H1 (cell line): ENCODE measurements around the gene ZNF30. TPM values are rescaled to one million over a fixed set of nuclear protein-coding genes. Genes with fewer than 3 reads are reported as not detected.

Experiments
- CTCF ChIA-PET: fragments of 300-600 bp; sonication (Branson Sonifier 250); formaldehyde crosslinking; loops from one replicate; lab custom pipeline; 2021; ENCODE audit not compliant: partially characterized antibody; lab: Charles Lee
- POLR2A ChIA-PET: fragments of 300-600 bp; sonication (Branson Sonifier 250); formaldehyde crosslinking; loops from one replicate; lab custom pipeline; 2021; ENCODE audit warnings: inconsistent platforms; ENCODE audit not compliant: partially characterized antibody; lab: Charles Lee
- DNase-seq, 2 experiments: peaks; one replicate each; pipeline versions ENCODE4 v3.0.0 to v3.0.0-alpha.2; 2010 to 2022; ENCODE audit warnings: low spot score in 2 of 2, low read depth in 1 of 2, mixed read lengths in 1 of 2
- FAIRE-seq: peaks from 2 replicates; lab custom pipeline; 2011; peaks lifted over from hg19 to GRCh38; lab: Jason Lieb, UNC
- H2AFZ ChIP-seq: 2 replicates; pipeline ENCODE4 v1.8.1; 2012; ENCODE audit warnings: low read length, inconsistent platforms
- H2AK5ac ChIP-seq: 2 replicates; pipeline ENCODE4 v1.6.1; 2013; ENCODE audit warnings: low read depth, low read length
- H2BK120ac ChIP-seq: replicated peaks from 2 replicates; pipeline ENCODE3; 2013; ENCODE audit warnings: low read depth, low read length, inconsistent platforms
- H2BK12ac ChIP-seq: 2 replicates; pipeline ENCODE4 v1.6.1; 2013; ENCODE audit warnings: low read depth, low read length
- H2BK15ac ChIP-seq: 2 replicates; pipeline ENCODE4 v1.6.1; 2013; ENCODE audit warnings: low read length
- H2BK20ac ChIP-seq: 2 replicates; pipeline ENCODE4 v1.6.1; 2013; ENCODE audit warnings: low read length
- H2BK5ac ChIP-seq: 2 replicates; pipeline ENCODE4 v1.6.1; 2013; ENCODE audit warnings: low read depth, low read length
- H3K14ac ChIP-seq: 2 replicates; pipeline ENCODE4 v1.6.1; 2013; ENCODE audit warnings: inconsistent platforms; ENCODE audit not compliant: insufficient read length
- H3K18ac ChIP-seq: 2 replicates; pipeline ENCODE4 v1.6.1; 2013; ENCODE audit warnings: low read length; ENCODE audit errors: extremely low read depth
- H3K23ac ChIP-seq: 2 replicates; pipeline ENCODE4 v1.6.1; 2013; ENCODE audit warnings: inconsistent platforms; ENCODE audit not compliant: insufficient read length
- H3K23me2 ChIP-seq: 2 replicates; pipeline ENCODE4 v1.6.1; 2013; ENCODE audit warnings: low read depth, low read length
- H3K27ac ChIP-seq: 2 replicates; pipeline ENCODE4 v1.6.1; 2011; ENCODE audit warnings: low read depth, low read length, inconsistent platforms
- H3K27me3 ChIP-seq, 4 experiments: replicated peaks in 1 of 4; 1 replicate in 1 of 4; 2 replicates in 3 of 4; pipeline versions ENCODE4 v1.6.1 to v1.8.1; 2011 to 2013; ENCODE audit warnings: low read length in 3 of 4, mild to moderate bottlenecking in 3 of 4, inconsistent platforms in 2 of 4, mixed read lengths in 2 of 4, moderate library complexity in 1 of 4; ENCODE audit not compliant: control insufficient read depth in 3 of 4, insufficient read depth in 3 of 4; ENCODE audit errors: extremely low read depth in 1 of 4
- H3K36me3 ChIP-seq, 4 experiments: 2 replicates each; pipeline versions ENCODE4 v1.6.1 to v1.8.1; 2011 to 2013; ENCODE audit warnings: mild to moderate bottlenecking in 4 of 4, low read length in 3 of 4, moderate library complexity in 2 of 4, control low read depth in 1 of 4, inconsistent platforms in 1 of 4; ENCODE audit not compliant: insufficient read depth in 4 of 4, control insufficient read depth in 2 of 4
- H3K4ac ChIP-seq: replicated peaks from 2 replicates; pipeline ENCODE3; 2013; ENCODE audit warnings: low read length, low read depth, mixed read lengths, inconsistent platforms; ENCODE audit not compliant: insufficient read length
- H3K4me1 ChIP-seq, 4 experiments: replicated peaks in 1 of 4; 1 replicate in 1 of 4; 2 replicates in 3 of 4; pipeline versions ENCODE4 v1.6.1 to v1.8.1; 2011 to 2013; ENCODE audit warnings: low read length in 3 of 4, inconsistent platforms in 2 of 4, mixed read lengths in 1 of 4; ENCODE audit not compliant: insufficient read depth in 4 of 4, control insufficient read depth in 3 of 4
- H3K4me2 ChIP-seq, 2 experiments: 2 replicates each; pipeline versions ENCODE4 v1.6.1 to v1.8.1; 2011 to 2013; ENCODE audit warnings: low read depth in 2 of 2, low read length in 2 of 2, control low read depth in 1 of 2, inconsistent platforms in 1 of 2, mild to moderate bottlenecking in 1 of 2; ENCODE audit not compliant: insufficient read depth in 1 of 2
- H3K4me3 ChIP-seq, 4 experiments: fragments of 200-600, 300-600 bp in 1 of 4; sonication (generic), shearing (Covaris generic), sonication (Bioruptor Twin) in 1 of 4; 2 replicates each; pipeline versions ENCODE4 v1.5.1 to v1.8.1; 2011 to 2016; ENCODE audit warnings: low read length in 4 of 4, low read depth in 3 of 4, control low read depth in 2 of 4, inconsistent platforms in 2 of 4, mild to moderate bottlenecking in 2 of 4, mixed read lengths in 1 of 4, moderate library complexity in 1 of 4; ENCODE audit not compliant: insufficient read depth in 2 of 4; ENCODE audit errors: extremely low read depth in 1 of 4
- H3K56ac ChIP-seq: replicated peaks from 2 replicates; pipeline ENCODE3; 2013; ENCODE audit warnings: low read depth, mild to moderate bottlenecking, mixed read lengths, low read length, inconsistent platforms; ENCODE audit not compliant: insufficient read length
- H3K79me1 ChIP-seq: 2 replicates; pipeline ENCODE4 v1.6.1; 2013; ENCODE audit warnings: low read depth, low read length, control low read depth
- H3K79me2 ChIP-seq, 2 experiments: 2 replicates each; pipeline versions ENCODE4 v1.6.1 to v1.8.1; 2012 to 2013; ENCODE audit warnings: low read length in 2 of 2, mild to moderate bottlenecking in 2 of 2, inconsistent platforms in 1 of 2; ENCODE audit not compliant: insufficient read depth in 2 of 2, control insufficient read depth in 1 of 2
- H3K9ac ChIP-seq, 4 experiments: replicated peaks in 1 of 4; 1 replicate in 1 of 4; 2 replicates in 3 of 4; pipeline versions ENCODE4 v1.6.1 to v1.8.1; 2011 to 2013; ENCODE audit warnings: low read depth in 3 of 4, low read length in 3 of 4, control low read depth in 2 of 4, mild to moderate bottlenecking in 2 of 4, moderate library complexity in 2 of 4, inconsistent platforms in 1 of 4; ENCODE audit errors: extremely low read depth in 1 of 4
- H3K9me3 ChIP-seq, 2 experiments: 2 replicates each; pipeline versions ENCODE4 v1.6.1 to v1.8.1; 2012 to 2013; ENCODE audit warnings: mild to moderate bottlenecking in 2 of 2, moderate library complexity in 2 of 2, control low read depth in 1 of 2, inconsistent platforms in 1 of 2, low read depth in 1 of 2, low read length in 1 of 2, mixed read lengths in 1 of 2; ENCODE audit not compliant: insufficient read depth in 2 of 2
- H4K20me1 ChIP-seq, 2 experiments: replicated peaks in 1 of 2; 2 replicates each; pipeline versions ENCODE3 to v1.8.1; 2011 to 2013; ENCODE audit warnings: inconsistent platforms in 2 of 2, low read length in 2 of 2, mild to moderate bottlenecking in 1 of 2; ENCODE audit not compliant: insufficient read depth in 2 of 2, control insufficient read depth in 1 of 2
- H4K5ac ChIP-seq: 2 replicates; pipeline ENCODE4 v1.6.1; 2013; ENCODE audit warnings: low read length, low read depth, mixed read lengths, inconsistent platforms; ENCODE audit not compliant: insufficient read length
- H4K8ac ChIP-seq: 2 replicates; pipeline ENCODE4 v1.8.0; 2013; ENCODE audit warnings: mild to moderate bottlenecking, moderate library complexity, low read length, inconsistent platforms; ENCODE audit not compliant: insufficient read depth; ENCODE audit errors: extremely low read depth
- H4K91ac ChIP-seq: replicated peaks from 2 replicates; pipeline ENCODE3; 2013; ENCODE audit warnings: low read length, mixed read lengths, inconsistent platforms; ENCODE audit not compliant: insufficient read length
- ASH2L ChIP-seq: fragments of 200-600, 300-600 bp; sonication (generic); IDR thresholded peaks from one replicate; pipeline ENCODE4 v1.7.1; 2017; ENCODE audit warnings: low read length
- KDM4A ChIP-seq: IDR thresholded peaks from one replicate; pipeline ENCODE4 v1.7.1; 2012; ENCODE audit warnings: low read depth, mild to moderate bottlenecking, moderate library complexity, low read length, inconsistent platforms; ENCODE audit not compliant: severe bottlenecking
- SIN3A ChIP-seq, 2 experiments: IDR thresholded peaks in 1 of 2; conservative IDR thresholded peaks in 1 of 2; 2 replicates each; pipeline ENCODE4 v1.6.1; 2011 to 2012; ENCODE audit warnings: low read length in 2 of 2, improper control_type of control experiment in 1 of 2, low read depth in 1 of 2, mild to moderate bottlenecking in 1 of 2
- SIX5 ChIP-seq: IDR thresholded peaks from 2 replicates; pipeline ENCODE4 v1.6.1; 2011; ENCODE audit warnings: mild to moderate bottlenecking, low read depth, low read length
- YY1 ChIP-seq: IDR thresholded peaks from 2 replicates; pipeline ENCODE4 v1.6.1; 2011; ENCODE audit warnings: low read depth, mild to moderate bottlenecking, low read length
- WGBS, 2 experiments: shearing (Covaris generic) in 1 of 2; methylation state at CpG; one replicate each; pipeline versions ENCODE4 v1.1.6 to v1.1.7; 2013 to 2015; ENCODE audit warnings: low lambda C conversion rate in 2 of 2, mixed read lengths in 2 of 2, inconsistent platforms in 1 of 2, low coverage in 1 of 2, missing lambda C conversion rate in 1 of 2; ENCODE audit not compliant: insufficient replicate concordance in 2 of 2, insufficient coverage in 1 of 2, insufficient read length in 1 of 2; ENCODE audit errors: extremely low coverage in 1 of 2, missing lambda C conversion rate in 1 of 2; 5-methylcytosine and 5-hydroxymethylcytosine counted together
- polyA plus RNA-seq, 7 experiments: library from polyadenylated mRNA; depleted of rRNA in 3 of 7; stranded (reverse) in 5 of 7; unstranded in 2 of 7; fragments of >200 nt in 5 of 7; fragments of 200-250 nt in 2 of 7; gene quantifications; 1 replicate in 5 of 7; 2 replicates in 1 of 7; 4 replicates in 1 of 7; pipeline versions ENCODE4 v1.2.1 to v1.2.3, GENCODE V29; 2011 to 2013; ENCODE audit warnings: missing spikeins in 2 of 7, mixed read lengths in 2 of 7
- total RNA-seq: library from RNA; stranded (reverse); fragmentation: NEBNext Ultra II Directional; extraction: Animal tissue kit (Norgen Biotek cat#: 25700); gene quantifications from 2 replicates; pipeline ENCODE4 v1.2.1, GENCODE V29; 2021
- TF ChIP-seq, protein P1 (sequence below): IDR thresholded peaks from 2 replicates; pipeline ENCODE4 v1.6.1; 2012; ENCODE audit warnings: low read length, inconsistent platforms
- TF ChIP-seq, protein P2 (sequence below): IDR thresholded peaks from 2 replicates; pipeline ENCODE4 v1.6.1; 2012; ENCODE audit warnings: inconsistent platforms
- TF ChIP-seq, protein P3 (sequence below): IDR thresholded peaks from 2 replicates; pipeline ENCODE4 v1.6.1; 2012; ENCODE audit warnings: inconsistent platforms

ZNF30 gene
- total and polyA plus RNA-seq, 2 of the 8 experiments (the other 6 are each of a cell fraction or from before 2014, with no cell fraction given) = 2.0 to 4.7 TPM

DNA sequence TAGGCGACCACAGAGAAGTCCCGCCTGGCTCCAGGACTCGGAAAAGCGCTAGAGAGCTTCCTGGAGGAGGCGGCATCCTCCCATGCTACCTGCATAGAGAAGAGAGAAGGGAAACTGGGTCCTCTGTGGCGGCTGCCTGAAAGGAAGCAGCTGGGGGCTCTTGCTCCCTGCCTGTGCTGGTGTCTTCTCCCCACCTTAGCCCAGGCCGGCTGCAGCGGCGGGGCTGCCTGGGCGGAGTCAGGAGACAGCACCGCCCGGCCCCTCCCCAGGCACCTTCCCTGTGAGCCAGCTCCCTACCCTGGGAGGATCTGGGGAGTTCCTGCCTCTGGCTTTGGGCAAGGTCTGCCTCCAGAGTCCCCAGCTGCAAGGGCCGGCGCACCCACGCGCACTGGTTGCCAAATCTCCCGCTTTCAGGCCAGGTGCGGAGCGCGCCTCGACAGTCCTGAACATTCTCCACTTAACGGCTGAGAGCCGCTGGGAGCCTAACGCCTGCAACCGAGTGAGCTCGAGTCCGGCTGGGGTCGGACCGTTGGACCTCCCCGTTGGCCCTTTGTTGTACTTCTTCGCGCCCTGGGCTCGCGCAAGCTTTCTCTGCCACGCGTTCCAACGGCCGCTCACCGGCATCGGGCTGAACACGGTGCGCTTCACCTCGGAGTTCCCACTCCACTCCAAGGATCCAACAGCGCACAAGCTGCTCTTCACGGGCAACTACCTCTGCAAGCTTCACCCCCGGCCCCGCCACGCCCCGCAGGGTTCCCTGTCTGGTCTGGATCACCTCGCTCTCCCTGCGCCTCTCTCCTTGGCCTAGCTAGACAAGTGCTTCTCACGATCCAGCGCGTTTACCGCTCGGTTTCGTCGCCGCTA is 21.8 kb upstream of the ZNF30 start:
- peak overlapping the region; percentile 84 for H3K18ac ChIP-seq
- POLR2A ChIA-PET = interaction anchor here (0.5 to 3.5 kb wide), 8 partner anchors 16 to 1327 kb away, joined by 3 to 15 read pairs (median 3); partner anchors contain the start of genes GRAMD1A and ZNF30
- no peak overlapping the region for H4K5ac ChIP-seq
- H2BK12ac ChIP-seq = peak overlapping the region; percentile 11; the same call in 1 of the 2 replicates
- H2BK5ac ChIP-seq = no peak overlapping the region
- peaks cover 20 to 32% (median 27%) of the 10 kb centered on the region in 4 experiments for H3K27me3 ChIP-seq
- no peak overlapping the region for H3K4ac ChIP-seq
- H3K23ac ChIP-seq = no peak overlapping the region
- peak overlapping the region; percentile 19 for H4K8ac ChIP-seq
- H3K9ac ChIP-seq = peak overlapping the region in 3 of 4 experiments; percentile 41 to 60 (median 43); a peak in 5 of 7 replicates
- H3K56ac ChIP-seq = no peak overlapping the region
- H2AFZ ChIP-seq = peak overlapping the region; percentile 92
- no peak overlapping the region for H2AK5ac ChIP-seq
- H4K20me1 ChIP-seq = no peaks in the 10 kb centered on the region
- no peaks in the 10 kb centered on the region for H3K9me3 ChIP-seq
- FAIRE-seq = no peak
- H3K27ac ChIP-seq = no peak overlapping the region
- no peaks in the 10 kb centered on the region for H3K79me1 ChIP-seq
- peak in 1 of 2 experiments; percentile 73 for DNase-seq
- no peak overlapping the region for H4K91ac ChIP-seq
- H3K36me3 ChIP-seq = no peaks in the 10 kb centered on the region
- CTCF ChIA-PET = interaction anchor here (0.7 to 2.3 kb wide), 6 partner anchors 15 to 89 kb away, joined by 3 to 7 read pairs (median 3); no protein-coding TSS in a partner anchor
- peaks cover 0 to 8% (median 3%) of the 10 kb centered on the region in 4 experiments; a peak in 5 of 7 replicates for H3K4me1 ChIP-seq
- peaks cover 10% of the 10 kb centered on the region for H3K23me2 ChIP-seq
- peak overlapping the region; percentile 38 to 62 (median 46) for H3K4me3 ChIP-seq
- H2BK120ac ChIP-seq = no peak overlapping the region
- H3K14ac ChIP-seq = no peak overlapping the region
- no peaks in the 10 kb centered on the region for H3K79me2 ChIP-seq
- H3K4me2 ChIP-seq = peak overlapping the region; percentile 92 to 98
- H2BK15ac ChIP-seq = no peak overlapping the region
- no peak overlapping the region for H2BK20ac ChIP-seq
- WGBS, 2 experiments = 7% methylated on average over 39 of the region's 59 CpGs; no CpG with 5 or more reads in 1 of the 2 experiments
- TF ChIP-seq YY1 (no peak), SIN3A (conservative IDR thresholded peaks at IDR 0.05 in 1 of 2, IDR thresholded peaks at IDR 0.05 in 1 of 2; ENCODE audit: low read depth in 1 of 2, low read length in 2 of 2) (no peak), ASH2L (peak; percentile 81), KDM4A (peak; percentile 97), SIX5 (no peak)
- TF ChIP-seq, protein P1, sequence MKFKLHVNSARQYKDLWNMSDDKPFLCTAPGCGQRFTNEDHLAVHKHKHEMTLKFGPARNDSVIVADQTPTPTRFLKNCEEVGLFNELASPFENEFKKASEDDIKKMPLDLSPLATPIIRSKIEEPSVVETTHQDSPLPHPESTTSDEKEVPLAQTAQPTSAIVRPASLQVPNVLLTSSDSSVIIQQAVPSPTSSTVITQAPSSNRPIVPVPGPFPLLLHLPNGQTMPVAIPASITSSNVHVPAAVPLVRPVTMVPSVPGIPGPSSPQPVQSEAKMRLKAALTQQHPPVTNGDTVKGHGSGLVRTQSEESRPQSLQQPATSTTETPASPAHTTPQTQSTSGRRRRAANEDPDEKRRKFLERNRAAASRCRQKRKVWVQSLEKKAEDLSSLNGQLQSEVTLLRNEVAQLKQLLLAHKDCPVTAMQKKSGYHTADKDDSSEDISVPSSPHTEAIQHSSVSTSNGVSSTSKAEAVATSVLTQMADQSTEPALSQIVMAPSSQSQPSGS = no peak
- TF ChIP-seq, protein P2, sequence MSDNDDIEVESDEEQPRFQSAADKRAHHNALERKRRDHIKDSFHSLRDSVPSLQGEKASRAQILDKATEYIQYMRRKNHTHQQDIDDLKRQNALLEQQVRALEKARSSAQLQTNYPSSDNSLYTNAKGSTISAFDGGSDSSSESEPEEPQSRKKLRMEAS = peak; percentile 93
- TF ChIP-seq, protein P3, sequence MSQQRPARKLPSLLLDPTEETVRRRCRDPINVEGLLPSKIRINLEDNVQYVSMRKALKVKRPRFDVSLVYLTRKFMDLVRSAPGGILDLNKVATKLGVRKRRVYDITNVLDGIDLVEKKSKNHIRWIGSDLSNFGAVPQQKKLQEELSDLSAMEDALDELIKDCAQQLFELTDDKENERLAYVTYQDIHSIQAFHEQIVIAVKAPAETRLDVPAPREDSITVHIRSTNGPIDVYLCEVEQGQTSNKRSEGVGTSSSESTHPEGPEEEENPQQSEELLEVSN = peak; percentile 91
